GM12878 (cell line): ENCODE results near the gene SELENOK. TPM values are rescaled to one million over a fixed set of nuclear protein-coding genes. Genes with fewer than 3 reads are reported as not detected.
A peak's percentile ranks its signal among the peaks of the same experiment; 100 is the strongest.

Source experiments
- ATAC-seq: fragments of 200-7000 bp; cut with Tn5 transposase; 3 replicates; pipeline ENCODE4 v1.9.1; 2020; ENCODE audit warnings: mild to moderate bottlenecking, moderate library complexity
- BruUV-seq: library from RNA; stranded (reverse); fragments of 400-500 nt; replicated peaks from 2 replicates; lab custom pipeline; 2021; lab: Mats Ljungman, UMichigan
- CTCF ChIA-PET: fragments of 300-600 bp; sonication (Branson Sonifier 250); formaldehyde crosslinking; extraction: SDS; loops from one replicate; lab custom pipeline; 2021; ENCODE audit warnings: inconsistent platforms; lab: Yijun Ruan, JAX
- POLR2A ChIA-PET: fragments of 350-600 bp; formaldehyde crosslinking; extraction: SDS; loops from one replicate; lab custom pipeline; 2021; ENCODE audit warnings: inconsistent platforms; lab: Charles Lee
- RAD21 ChIA-PET: fragments of 300-600 bp; sonication (Branson Sonifier 250); formaldehyde crosslinking; loops from one replicate; lab custom pipeline; 2023; ENCODE audit warnings: antibody characterized with exemption; ENCODE audit not compliant: unreplicated experiment; lab: Charles Lee
- SMC1A ChIA-PET: fragments of 300-600 bp; sonication (Branson Sonifier 250); formaldehyde crosslinking; loops from one replicate; lab custom pipeline; 2023; ENCODE audit not compliant: unreplicated experiment, uncharacterized antibody; lab: Charles Lee
- DNase-seq: peaks from one replicate; pipeline ENCODE4 v3.0.0-alpha.2; 2011; ENCODE audit warnings: low read depth, low spot score
- FAIRE-seq: peaks from 3 replicates; lab custom pipeline; 2011; peaks lifted over from hg19 to GRCh38; lab: Jason Lieb, UNC
- H2AFZ ChIP-seq: 2 replicates; pipeline ENCODE4 v1.6.0; 2011; ENCODE audit warnings: low read depth, low read length, control low read depth; ENCODE audit not compliant: control insufficient read depth
- H3K27ac ChIP-seq: 2 replicates; pipeline ENCODE4 v1.5.1; 2011; ENCODE audit warnings: control low read depth; ENCODE audit not compliant: control insufficient read depth, insufficient read depth
- H3K27me3 ChIP-seq, 2 experiments: replicated peaks in 1 of 2; 2 replicates each; pipeline versions ENCODE4 v1.6.0 to v1.6.1; 2011; ENCODE audit warnings: low read length in 1 of 2; ENCODE audit not compliant: control insufficient read depth in 2 of 2, insufficient read depth in 2 of 2
- H3K36me3 ChIP-seq, 2 experiments: 2 replicates each; pipeline ENCODE4 v1.5.1; 2011; ENCODE audit warnings: low read length in 1 of 2; ENCODE audit not compliant: control insufficient read depth in 2 of 2, insufficient read depth in 2 of 2
- H3K4me1 ChIP-seq: 2 replicates; pipeline ENCODE4 v1.6.1; 2011; ENCODE audit warnings: mild to moderate bottlenecking, low read length, moderate library complexity, mixed read lengths; ENCODE audit not compliant: control insufficient read depth, insufficient read depth
- H3K4me2 ChIP-seq: 2 replicates; pipeline ENCODE4 v1.6.0; 2011; ENCODE audit warnings: control low read depth; ENCODE audit not compliant: control insufficient read depth, insufficient read depth
- H3K4me3 ChIP-seq: fragments of 200-600 bp; sonication (generic); 2 replicates; pipeline ENCODE4 v1.5.1; 2016
- H3K79me2 ChIP-seq: 2 replicates; pipeline ENCODE4 v1.6.0; 2011; ENCODE audit warnings: low read length; ENCODE audit not compliant: control insufficient read depth, insufficient read depth
- H3K9ac ChIP-seq: 2 replicates; pipeline ENCODE4 v1.8.0; 2011; ENCODE audit warnings: low read length, control low read depth, mixed read lengths; ENCODE audit not compliant: control insufficient read depth, insufficient read depth
- H3K9me3 ChIP-seq: replicated peaks from 3 replicates; pipeline ENCODE4 v1.5.1; 2011; ENCODE audit warnings: mild to moderate bottlenecking, low read length; ENCODE audit not compliant: control insufficient read depth, insufficient read depth
- H4K20me1 ChIP-seq: 2 replicates; pipeline ENCODE4 v1.6.0; 2011; ENCODE audit not compliant: control insufficient read depth, insufficient read depth
- ATF7 ChIP-seq: fragments of 450-650 bp; IDR thresholded peaks from 2 replicates; pipeline ENCODE4 v1.6.1; 2016; ENCODE audit warnings: low read depth, mild to moderate bottlenecking
- CHD2 ChIP-seq: IDR thresholded peaks from 2 replicates; pipeline ENCODE4 v1.6.1; 2011; ENCODE audit warnings: low read depth, low read length, improper control_type of control experiment, borderline replicate concordance
- ETV6 ChIP-seq, 2 experiments: fragments of 450-650 bp in 1 of 2; IDR thresholded peaks in 1 of 2; conservative IDR thresholded peaks in 1 of 2; 2 replicates each; pipeline ENCODE4 v1.6.1; 2014; ENCODE audit warnings: antibody characterized with exemption in 1 of 2, borderline replicate concordance in 1 of 2, low read depth in 1 of 2, mild to moderate bottlenecking in 1 of 2, moderate library complexity in 1 of 2
- EZH2 ChIP-seq: IDR thresholded peaks from 2 replicates; pipeline ENCODE4 v1.6.1; 2012; ENCODE audit warnings: low read depth, mild to moderate bottlenecking, control low read depth, inconsistent platforms, low read length, borderline replicate concordance; ENCODE audit not compliant: control insufficient read depth
- FOXM1 ChIP-seq: IDR thresholded peaks from 2 replicates; pipeline ENCODE4 v1.6.1; 2012; ENCODE audit warnings: low read depth, mild to moderate bottlenecking, inconsistent platforms, low read length, moderate library complexity
- JUND ChIP-seq: IDR thresholded peaks from 2 replicates; pipeline ENCODE4 v1.6.1; 2012; ENCODE audit warnings: low read depth, mild to moderate bottlenecking, low read length, improper control_type of control experiment, moderate library complexity
- NFYB ChIP-seq: IDR thresholded peaks from 2 replicates; pipeline ENCODE4 v1.6.1; 2011; ENCODE audit warnings: low read depth, mild to moderate bottlenecking, low read length, improper control_type of control experiment, moderate library complexity; ENCODE audit not compliant: insufficient read depth
- NKRF ChIP-seq: fragments of 450-650 bp; conservative IDR thresholded peaks from 2 replicates; pipeline ENCODE4 v1.6.1; 2017; ENCODE audit warnings: mild to moderate bottlenecking, moderate library complexity
- STAT1 ChIP-seq: fragments of 450-650 bp; conservative IDR thresholded peaks from 2 replicates; pipeline ENCODE4 v1.6.1; 2014; ENCODE audit warnings: antibody characterized with exemption, mild to moderate bottlenecking
- WGBS: methylation state at CpG from one replicate; pipeline ENCODE4 v1.1.6; 2016; ENCODE audit warnings: low lambda C conversion rate; ENCODE audit not compliant: insufficient replicate concordance, insufficient coverage; ENCODE audit errors: missing lambda C conversion rate; 5-methylcytosine and 5-hydroxymethylcytosine counted together
- in situ Hi-C: fragments of 300-500 bp; cut with MboI; formaldehyde crosslinking; loops from 9 replicates; pipeline ENCODE4 v1.14.3; 2018; ENCODE audit warnings: mixed read lengths
- intact Hi-C: fragments of 100-400 bp; cut with micrococcal nuclease; formaldehyde crosslinking; loops from one replicate; pipeline ENCODE4 v1.14.2; 2022; ENCODE audit not compliant: unreplicated experiment
- polyA plus RNA-seq, 11 experiments: library from polyadenylated mRNA; depleted of rRNA in 4 of 11; unstranded in 6 of 11; stranded (reverse) in 5 of 11; fragments of >200 nt; fragmentation: Nextera tagmentation in 4 of 11; fragmentation: Illumina TruSeq in 1 of 11; extraction: Ambion mirVana in 4 of 11; extraction: Trizol in 1 of 11; gene quantifications; 1 replicate in 1 of 11; 2 replicates in 10 of 11; pipeline versions ENCODE4 v1.2.1 to v1.2.3, GENCODE V29; 2011 to 2016; ENCODE audit warnings: inconsistent platforms in 2 of 11, missing spikeins in 2 of 11, low read depth in 1 of 11
- total RNA-seq, 4 experiments: library from RNA; depleted of rRNA in 3 of 4; stranded (reverse); fragments of >200 nt in 3 of 4; fragmentation: Illumina TruSeq in 1 of 4; extraction: Trizol in 1 of 4; gene quantifications; 2 replicates each; pipeline versions ENCODE4 v1.2.1 to v1.2.3, GENCODE V29; 2013 to 2021
- TF ChIP-seq, protein P1 (sequence below): IDR thresholded peaks from 2 replicates; pipeline ENCODE4 v1.6.1; 2011; ENCODE audit warnings: low read depth, low read length, improper control_type of control experiment, borderline replicate concordance

Gene SELENOK
- total and polyA plus RNA-seq, 10 of the 15 experiments (the other 5 are each of a cell fraction or from before 2014, with no cell fraction given) = 35.4 to 322 (median 101) TPM

DNA sequence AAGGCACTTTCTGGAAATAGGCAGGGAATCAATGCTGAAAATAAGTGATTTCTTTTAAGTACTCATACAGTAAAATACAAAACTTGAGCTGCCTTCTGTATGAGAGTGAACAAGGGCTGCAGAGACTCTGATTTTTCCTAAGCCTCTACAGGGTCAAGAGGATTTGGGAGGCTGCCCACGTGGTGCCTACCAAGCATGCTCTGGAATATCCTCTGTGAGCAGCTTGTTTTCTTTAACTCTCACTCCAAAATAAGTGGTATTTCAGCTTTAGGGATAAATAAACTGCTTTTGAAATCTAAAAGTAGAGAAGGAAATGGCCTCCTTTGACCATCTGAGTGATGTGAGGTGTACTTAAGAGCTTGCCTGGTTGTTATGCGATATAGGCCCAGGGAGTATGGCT lies 8.1 kb upstream of the SELENOK start (continued):
- TF ChIP-seq NFYB (no peak), EZH2 (no peak), FOXM1 (no peak), NKRF (no peak), CHD2 (no peak)
- TF ChIP-seq, protein P1, sequence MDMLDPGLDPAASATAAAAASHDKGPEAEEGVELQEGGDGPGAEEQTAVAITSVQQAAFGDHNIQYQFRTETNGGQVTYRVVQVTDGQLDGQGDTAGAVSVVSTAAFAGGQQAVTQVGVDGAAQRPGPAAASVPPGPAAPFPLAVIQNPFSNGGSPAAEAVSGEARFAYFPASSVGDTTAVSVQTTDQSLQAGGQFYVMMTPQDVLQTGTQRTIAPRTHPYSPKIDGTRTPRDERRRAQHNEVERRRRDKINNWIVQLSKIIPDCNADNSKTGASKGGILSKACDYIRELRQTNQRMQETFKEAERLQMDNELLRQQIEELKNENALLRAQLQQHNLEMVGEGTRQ = no peak

DNA sequence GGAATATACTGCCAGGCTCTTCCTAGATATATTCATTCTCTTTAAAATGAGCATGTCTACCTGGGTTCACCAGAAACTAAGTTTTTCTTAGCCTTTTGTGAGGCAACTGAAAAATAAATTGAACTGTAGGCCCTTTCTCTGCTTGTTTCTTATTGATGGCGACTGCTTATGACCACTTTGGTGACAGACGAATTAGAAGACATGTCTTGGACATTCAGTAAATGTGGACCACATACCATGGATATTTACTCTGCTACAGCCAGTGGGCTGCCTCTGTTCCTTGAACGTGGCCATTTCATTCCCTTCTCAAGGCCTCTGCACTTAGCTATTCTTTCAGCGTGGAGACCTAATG lies 603 bp upstream of the SELENOK start:
- peak overlapping the region; percentile 98 for H2AFZ ChIP-seq
- peaks cover 39% of the 10 kb centered on the region for H3K79me2 ChIP-seq
- in situ Hi-C loops (no loop called here), intact Hi-C loops (no loop called here)
- H3K4me3 ChIP-seq = peak overlapping the region; percentile 61
- peak overlapping the region; percentile 50 for H3K9ac ChIP-seq
- BruUV-seq = TSS peak; percentile 92
- ChIA-PET CTCF (interaction anchor here (0.9 to 3.6 kb wide), 2 partner anchors 8 to 12 kb away, joined by 3 to 17 read pairs; no protein-coding TSS in a partner anchor), POLR2A (interaction anchor here (1.4 to 3.1 kb wide), 5 partner anchors 9 to 50 kb away, joined by 5 to 26 read pairs (median 6); partner anchors contain the start of genes ACTR8, CHDH and IL17RB), RAD21 (interaction anchor here (1.0 to 2.0 kb wide), 5 partner anchors 11 to 159 kb away, joined by 3 to 11 read pairs (median 8); partner anchors contain the start of gene ACTR8), SMC1A (interaction anchor here (0.6 to 2.5 kb wide), 8 partner anchors 8 to 545 kb away, joined by 3 to 10 read pairs (median 4); partner anchors contain the start of genes ACTR8 and DCP1A)
- 94% methylated on average over 4 of the region's 4 CpGs for WGBS
- H4K20me1 ChIP-seq = no peaks in the 10 kb centered on the region
- DNase-seq = no peak
- peak overlapping the region; percentile 53 for H3K4me2 ChIP-seq
- FAIRE-seq = no peak
- peaks cover 16% of the 10 kb centered on the region for H3K4me1 ChIP-seq
- no peaks in the 10 kb centered on the region for H3K27me3 ChIP-seq
- H3K27ac ChIP-seq = peak overlapping the region; percentile 67
- no peak for TF ChIP-seq STAT1
- TF ChIP-seq JUND = no peak
- no peak for TF ChIP-seq ATF7
- peak in 1 of 2 experiments; percentile 10; a peak in 1 of 4 replicates for TF ChIP-seq ETV6 (conservative IDR thresholded peaks at IDR 0.05 in 1 of 2, IDR thresholded peaks at IDR 0.05 in 1 of 2; ENCODE audit: borderline replicate concordance in 1 of 2, low read depth in 1 of 2)
- peaks cover 0 to 4% of the 10 kb centered on the region in 2 experiments; a peak in 1 of 4 replicates for H3K36me3 ChIP-seq
- ATAC-seq = no peak
- H3K9me3 ChIP-seq = no peaks in the 10 kb centered on the region
